ENCODE measurements around the gene NLGN1. TPM values are rescaled to one million over a fixed set of nuclear protein-coding genes. Genes with fewer than 3 reads are reported as not detected.

NLGN1 gene
- total RNA-seq, 3 donors from 2014 or later: 4.4 to 12.3 (median 6.9) TPM

- TF ChIP-seq CTCF (IDR thresholded peaks at IDR 0.05) (no peak), POLR2AphosphoS5 (IDR thresholded peaks at IDR 0.05) (no peak), POLR2A (IDR thresholded peaks at IDR 0.05) (no peak)
- H3K4me1 ChIP-seq: no peaks in the 10 kb centered on the region
- no peak overlapping the region for H3K4me3 ChIP-seq
- no peaks in the 10 kb centered on the region for H3K9me3 ChIP-seq
- H3K27ac ChIP-seq: no peak overlapping the region
- DNase-seq (ENCODE audit: low spot score in 2 of 2): no peak
- no peaks in the 10 kb centered on the region for H3K27me3 ChIP-seq
- intact Hi-C loops (cut with DNase I; ENCODE audit: low total_unique reads): no loop called here
- H3K36me3 ChIP-seq: no peaks in the 10 kb centered on the region
These were observed 734.5 kb downstream of the NLGN1 start for GRCh38 chr3:174132006-174132405.

GRCh38 chr3:174132421-174133042 is 735.0 kb downstream of the NLGN1 start:
- Histone ChIP-seq H3K36me3 (no peaks in the 10 kb centered on the region), H3K4me1 (no peaks in the 10 kb centered on the region), H3K9me3 (no peaks in the 10 kb centered on the region), H3K27ac (no peak overlapping the region), H3K27me3 (no peaks in the 10 kb centered on the region), H3K4me3 (no peak overlapping the region)
- intact Hi-C loops (cut with DNase I; ENCODE audit: low total_unique reads): no loop called here
- TF ChIP-seq POLR2A (IDR thresholded peaks at IDR 0.05) (no peak), CTCF (IDR thresholded peaks at IDR 0.05) (no peak), POLR2AphosphoS5 (IDR thresholded peaks at IDR 0.05) (no peak)
- DNase-seq (ENCODE audit: low spot score in 2 of 2): no peak

GRCh38 chr3:174146008-174146407 is 748.5 kb downstream of the NLGN1 start:
- TF ChIP-seq CTCF (IDR thresholded peaks at IDR 0.05) (no peak), POLR2A (IDR thresholded peaks at IDR 0.05) (no peak), POLR2AphosphoS5 (IDR thresholded peaks at IDR 0.05) (no peak)

GRCh38 chr3:174147798-174148197 is 750.3 kb downstream of the NLGN1 start:
- Histone ChIP-seq H3K27ac (no peak overlapping the region), H3K4me1 (no peaks in the 10 kb centered on the region), H3K9me3 (peaks cover 0 to 2% of the 10 kb centered on the region in 2 donors), H3K4me3 (no peak overlapping the region), H3K36me3 (no peaks in the 10 kb centered on the region), H3K27me3 (no peaks in the 10 kb centered on the region)
- DNase-seq (ENCODE audit: low spot score in 2 of 2): no peak
- intact Hi-C loops (cut with DNase I; ENCODE audit: low total_unique reads): no loop called here
- TF ChIP-seq CTCF (IDR thresholded peaks at IDR 0.05) (no peak), POLR2AphosphoS5 (IDR thresholded peaks at IDR 0.05) (no peak), POLR2A (IDR thresholded peaks at IDR 0.05) (no peak)

More at GRCh38 chr3:174146008-174146407, 748.5 kb downstream of the NLGN1 start:
- intact Hi-C loops (cut with DNase I; ENCODE audit: low total_unique reads): no loop called here
- H3K27me3 ChIP-seq: no peaks in the 10 kb centered on the region
- H3K27ac ChIP-seq: no peak overlapping the region
- no peaks in the 10 kb centered on the region for H3K36me3 ChIP-seq
- DNase-seq (ENCODE audit: low spot score in 2 of 2): no peak
- H3K4me1 ChIP-seq: no peaks in the 10 kb centered on the region
- no peaks in the 10 kb centered on the region for H3K9me3 ChIP-seq
- no peak overlapping the region for H3K4me3 ChIP-seq

- Histone ChIP-seq H3K36me3 (no peaks in the 10 kb centered on the region), H3K27ac (no peak overlapping the region), H3K4me1 (no peaks in the 10 kb centered on the region), H3K27me3 (no peaks in the 10 kb centered on the region), H3K9me3 (peaks cover 0 to 4% of the 10 kb centered on the region in 2 donors), H3K4me3 (no peak overlapping the region)
- no peak for DNase-seq (ENCODE audit: low spot score in 2 of 2)
- TF ChIP-seq POLR2A (IDR thresholded peaks at IDR 0.05) (no peak), POLR2AphosphoS5 (IDR thresholded peaks at IDR 0.05) (no peak), CTCF (IDR thresholded peaks at IDR 0.05) (no peak)
- intact Hi-C loops (cut with DNase I; ENCODE audit: low total_unique reads): loop anchor here (5.0 kb wide), 1 partner anchor 522 kb away; no protein-coding TSS in a partner anchor
These were observed 756.3 kb downstream of the NLGN1 start for GRCh38 chr3:174153871-174154270.
